Ascending aorta (tissue), 2 donors: ENCODE measurements around the gene WDFY2. TPM values are rescaled to one million over a fixed set of nuclear protein-coding genes. Genes with fewer than 3 reads are reported as not detected.

Source experiments
- DNase-seq, 2 donors: peaks; one replicate each; pipeline ENCODE4 v3.0.0-alpha.2; 2019; ENCODE audit warnings: low spot score in 2 of 2
- H3K27ac ChIP-seq, 2 donors: fragments of 200-600 bp; sonication (generic); one replicate each; pipeline ENCODE4 v1.5.1; 2016 to 2017; ENCODE audit warnings: mild to moderate bottlenecking in 1 of 2
- H3K27me3 ChIP-seq: fragments of 200-600 bp; sonication (generic); one replicate; pipeline ENCODE4 v1.5.1; 2017
- H3K36me3 ChIP-seq, 2 donors: fragments of 200-600 bp; sonication (generic); one replicate each; pipeline ENCODE4 v1.5.1; 2016
- H3K4me1 ChIP-seq, 2 donors: fragments of 200-600 bp; sonication (generic); one replicate each; pipeline ENCODE4 v1.5.1; 2016 to 2017; ENCODE audit warnings: mild to moderate bottlenecking in 1 of 2
- H3K4me3 ChIP-seq, 2 donors: fragments of 200-600 bp; sonication (generic); one replicate each; pipeline ENCODE4 v1.5.1; 2016 to 2017; ENCODE audit warnings: mild to moderate bottlenecking in 1 of 2
- H3K9me3 ChIP-seq, 2 donors: fragments of 200-600 bp; sonication (generic); one replicate each; pipeline ENCODE4 v1.5.1; 2016
- CTCF ChIP-seq, 3 experiments: fragments of 200-600 bp in 2 of 3; fragments of 450-650 bp in 1 of 3; sonication (generic) in 2 of 3; IDR thresholded peaks; one replicate each; pipeline ENCODE4 v1.5.1; 2016 to 2019; ENCODE audit warnings: antibody characterized with exemption in 3 of 3, mild to moderate bottlenecking in 1 of 3, moderate library complexity in 1 of 3
- intact Hi-C: fragments of 100-400 bp; cut with DNase I; formaldehyde crosslinking; loops from one replicate; pipeline ENCODE4 v1.15.1; 2023
- total RNA-seq: library from RNA; depleted of rRNA; stranded (reverse); fragments of >200 nt; gene quantifications from one replicate; pipeline ENCODE4 v1.1.0, GENCODE V29; 2016

WDFY2 gene
- total RNA-seq, 1 donor from 2014 or later = 6.1 TPM

- H3K9me3 ChIP-seq = no peaks in the 10 kb centered on the region
- no peaks in the 10 kb centered on the region for H3K36me3 ChIP-seq
- TF ChIP-seq CTCF (IDR thresholded peaks at IDR 0.05) = no peak
- intact Hi-C loops = no loop called here
- no peak for DNase-seq
- H3K4me3 ChIP-seq = no peak overlapping the region
- H3K27me3 ChIP-seq = no peaks in the 10 kb centered on the region
- peaks cover 0 to 10% of the 10 kb centered on the region in 2 donors for H3K4me1 ChIP-seq
- no peak overlapping the region for H3K27ac ChIP-seq
These were observed 12.3 kb downstream of the WDFY2 start for GRCh38 chr13:51596541-51596940.

- intact Hi-C loops = no loop called here
- TF ChIP-seq CTCF (IDR thresholded peaks at IDR 0.05) = no peak
- H3K27me3 ChIP-seq = no peaks in the 10 kb centered on the region
- no peak for DNase-seq
- H3K4me3 ChIP-seq = no peak overlapping the region
- H3K9me3 ChIP-seq = no peaks in the 10 kb centered on the region
- peaks cover 0 to 5% of the 10 kb centered on the region in 2 donors for H3K4me1 ChIP-seq
- no peak overlapping the region for H3K27ac ChIP-seq
- H3K36me3 ChIP-seq = no peaks in the 10 kb centered on the region
These were observed 15.3 kb downstream of the WDFY2 start for GRCh38 chr13:51599444-51600176.

- Histone ChIP-seq H3K27me3 (no peaks in the 10 kb centered on the region), H3K27ac (no peak overlapping the region), H3K9me3 (no peaks in the 10 kb centered on the region), H3K4me3 (no peak overlapping the region), H3K4me1 (no peaks in the 10 kb centered on the region), H3K36me3 (no peaks in the 10 kb centered on the region)
- intact Hi-C loops = no loop called here
- TF ChIP-seq CTCF (IDR thresholded peaks at IDR 0.05) = no peak
- no peak for DNase-seq
These were observed 16.4 kb downstream of the WDFY2 start for GRCh38 chr13:51600703-51601102.

GRCh38 chr13:51601601-51602565, 17.6 kb downstream of the WDFY2 start:
- TF ChIP-seq CTCF (IDR thresholded peaks at IDR 0.05) = no peak
- no peak for DNase-seq
- intact Hi-C loops = no loop called here
- Histone ChIP-seq H3K27ac (no peak overlapping the region), H3K36me3 (no peaks in the 10 kb centered on the region), H3K27me3 (no peaks in the 10 kb centered on the region), H3K4me3 (no peak overlapping the region), H3K4me1 (no peaks in the 10 kb centered on the region), H3K9me3 (no peaks in the 10 kb centered on the region)

- H3K27me3 ChIP-seq = no peaks in the 10 kb centered on the region
- DNase-seq = no peak
- intact Hi-C loops = no loop called here
- H3K36me3 ChIP-seq = no peaks in the 10 kb centered on the region
- H3K9me3 ChIP-seq = no peaks in the 10 kb centered on the region
- no peaks in the 10 kb centered on the region for H3K4me1 ChIP-seq
- no peak overlapping the region for H3K4me3 ChIP-seq
- no peak overlapping the region for H3K27ac ChIP-seq
- TF ChIP-seq CTCF (IDR thresholded peaks at IDR 0.05) = no peak
These were observed 19.5 kb downstream of the WDFY2 start for GRCh38 chr13:51603716-51604115.
